Suprapubic skin (tissue), 4 donors: ENCODE measurements around the gene APLF. TPM values are rescaled to one million over a fixed set of nuclear protein-coding genes. Genes with fewer than 3 reads are reported as not detected.
"Not testable (repeated sequence)": the region's sequence is repeated elsewhere in the genome, so short reads cannot be mapped to it uniquely, and the experiment has no call there.

Source experiments
- DNase-seq, 2 donors: peaks; one replicate each; pipeline ENCODE4 v3.0.0-alpha.2; 2019; ENCODE audit warnings: low spot score in 2 of 2
- H3K27ac ChIP-seq: fragments of 200-600 bp; sonication (generic); one replicate; pipeline ENCODE4 v1.5.1; 2019
- H3K27me3 ChIP-seq: fragments of 200-600 bp; sonication (generic); one replicate; pipeline ENCODE4 v1.5.1; 2019
- H3K36me3 ChIP-seq: fragments of 200-600 bp; sonication (generic); one replicate; pipeline ENCODE4 v1.5.1; 2019
- H3K4me1 ChIP-seq: fragments of 200-600 bp; sonication (generic); one replicate; pipeline ENCODE4 v1.5.1; 2019
- H3K4me3 ChIP-seq: fragments of 200-600 bp; sonication (generic); one replicate; pipeline ENCODE4 v1.5.1; 2019; ENCODE audit warnings: mild to moderate bottlenecking
- H3K9me3 ChIP-seq: fragments of 200-600 bp; sonication (generic); one replicate; pipeline ENCODE4 v1.5.1; 2019
- EP300 ChIP-seq: sonication (generic); formaldehyde crosslinking; IDR thresholded peaks from one replicate; pipeline ENCODE4 v1.6.1; 2017; ENCODE audit warnings: antibody characterized with exemption
- POLR2A ChIP-seq, 2 donors: fragments of 450-650 bp; IDR thresholded peaks; one replicate each; pipeline ENCODE4 v1.6.1; 2017; ENCODE audit warnings: antibody characterized with exemption in 2 of 2, mild to moderate bottlenecking in 2 of 2, moderate library complexity in 2 of 2
- POLR2AphosphoS5 ChIP-seq, 3 donors: sonication (generic); formaldehyde crosslinking; IDR thresholded peaks; one replicate each; pipeline ENCODE4 v1.6.1; 2017; ENCODE audit warnings: antibody characterized with exemption in 3 of 3
- WGBS: methylation state at CpG from one replicate; pipeline ENCODE4 v1.1.5; 2018; 5-methylcytosine and 5-hydroxymethylcytosine counted together
- total RNA-seq, 4 donors: library from RNA; depleted of rRNA; stranded (reverse); fragments of >200 nt; gene quantifications; one replicate each; pipeline ENCODE4 v1.1.0, GENCODE V29; 2016
- TF ChIP-seq, protein P1 (sequence below), 2 donors: fragments of 200-600 bp in 1 of 2; fragments of 450-650 bp in 1 of 2; sonication (generic) in 1 of 2; IDR thresholded peaks; one replicate each; pipeline ENCODE4 v1.5.1; 2016 to 2019; ENCODE audit warnings: antibody characterized with exemption in 2 of 2, mild to moderate bottlenecking in 1 of 2, moderate library complexity in 1 of 2

Gene APLF
- total RNA-seq, 4 donors from 2014 or later, result 8.8 to 10.5 (median 9.9) TPM

DNA sequence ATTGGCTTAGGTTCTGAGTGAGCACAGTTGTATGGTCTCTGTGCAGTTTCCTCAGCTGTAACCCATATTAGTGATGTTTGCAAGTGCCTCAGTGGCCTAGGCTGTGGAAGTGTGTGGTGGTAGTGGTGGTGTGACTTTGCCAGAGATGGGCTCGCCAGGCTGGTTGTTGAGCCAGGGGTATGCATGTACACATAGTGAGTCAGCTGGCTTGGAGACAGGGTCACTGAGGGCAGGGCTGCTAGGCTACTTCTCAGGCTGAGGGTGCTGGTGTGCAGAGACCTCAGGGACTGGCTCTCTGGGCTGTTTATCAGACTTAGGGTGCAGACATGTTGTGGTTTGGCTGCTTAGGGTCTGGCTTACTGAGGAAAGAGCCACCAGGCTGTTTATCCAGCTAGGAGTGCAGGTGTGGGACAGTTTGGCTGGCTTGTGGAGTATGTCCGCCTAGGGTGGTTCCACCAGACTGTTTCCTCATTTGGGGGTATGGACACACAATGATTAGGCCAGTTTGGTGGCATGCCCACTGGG lies 15.0 kb downstream of the APLF start:
- H3K36me3 ChIP-seq, result no peaks in the 10 kb centered on the region
- H3K4me1 ChIP-seq, result no peaks in the 10 kb centered on the region
- TF ChIP-seq EP300 (no peak), POLR2A (IDR thresholded peaks at IDR 0.05) (no peak), POLR2AphosphoS5 (IDR thresholded peaks at IDR 0.05) (no peak)
- TF ChIP-seq, protein P1, sequence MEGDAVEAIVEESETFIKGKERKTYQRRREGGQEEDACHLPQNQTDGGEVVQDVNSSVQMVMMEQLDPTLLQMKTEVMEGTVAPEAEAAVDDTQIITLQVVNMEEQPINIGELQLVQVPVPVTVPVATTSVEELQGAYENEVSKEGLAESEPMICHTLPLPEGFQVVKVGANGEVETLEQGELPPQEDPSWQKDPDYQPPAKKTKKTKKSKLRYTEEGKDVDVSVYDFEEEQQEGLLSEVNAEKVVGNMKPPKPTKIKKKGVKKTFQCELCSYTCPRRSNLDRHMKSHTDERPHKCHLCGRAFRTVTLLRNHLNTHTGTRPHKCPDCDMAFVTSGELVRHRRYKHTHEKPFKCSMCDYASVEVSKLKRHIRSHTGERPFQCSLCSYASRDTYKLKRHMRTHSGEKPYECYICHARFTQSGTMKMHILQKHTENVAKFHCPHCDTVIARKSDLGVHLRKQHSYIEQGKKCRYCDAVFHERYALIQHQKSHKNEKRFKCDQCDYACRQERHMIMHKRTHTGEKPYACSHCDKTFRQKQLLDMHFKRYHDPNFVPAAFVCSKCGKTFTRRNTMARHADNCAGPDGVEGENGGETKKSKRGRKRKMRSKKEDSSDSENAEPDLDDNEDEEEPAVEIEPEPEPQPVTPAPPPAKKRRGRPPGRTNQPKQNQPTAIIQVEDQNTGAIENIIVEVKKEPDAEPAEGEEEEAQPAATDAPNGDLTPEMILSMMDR (IDR thresholded peaks at IDR 0.05), result no peak
- H3K9me3 ChIP-seq, result no peaks in the 10 kb centered on the region
- no peak overlapping the region for H3K4me3 ChIP-seq
- WGBS, result 100% methylated on average over 1 of the region's 2 CpGs
- H3K27ac ChIP-seq, result no peak overlapping the region
- DNase-seq, result no peak
- no peaks in the 10 kb centered on the region for H3K27me3 ChIP-seq

DNA sequence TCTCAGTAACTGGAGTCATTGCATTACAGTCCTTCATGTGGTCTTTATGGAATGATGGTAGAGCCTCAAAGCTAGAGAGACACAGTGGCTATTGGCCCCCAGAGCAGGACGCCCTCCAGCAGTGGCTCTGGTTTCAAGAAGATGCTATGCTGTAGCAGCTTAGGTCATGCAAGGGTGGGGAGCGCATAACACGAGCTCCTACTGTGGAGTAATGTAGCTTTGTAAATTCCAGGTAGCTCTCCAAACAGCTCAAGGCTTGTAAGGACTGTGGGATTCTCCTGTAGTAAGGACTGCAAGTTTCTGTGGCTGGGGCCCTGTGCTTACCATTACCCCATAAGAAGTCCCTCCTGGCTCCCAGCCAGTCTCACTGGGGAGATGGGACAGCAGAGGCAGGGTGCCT lies 15.6 kb downstream of the APLF start:
- H3K4me3 ChIP-seq, result no peak overlapping the region
- H3K27me3 ChIP-seq, result no peaks in the 10 kb centered on the region
- WGBS, result 100% methylated on average over 1 of the region's 3 CpGs
- TF ChIP-seq, protein P1 (IDR thresholded peaks at IDR 0.05), result no peak
- TF ChIP-seq POLR2A (IDR thresholded peaks at IDR 0.05), result no peak
- TF ChIP-seq EP300, result no peak
- no peak for TF ChIP-seq POLR2AphosphoS5 (IDR thresholded peaks at IDR 0.05)
- H3K4me1 ChIP-seq, result peaks cover 3% of the 10 kb centered on the region
- H3K36me3 ChIP-seq, result no peaks in the 10 kb centered on the region
- no peak overlapping the region for H3K27ac ChIP-seq
- H3K9me3 ChIP-seq, result no peaks in the 10 kb centered on the region
- DNase-seq, result no peak

DNA sequence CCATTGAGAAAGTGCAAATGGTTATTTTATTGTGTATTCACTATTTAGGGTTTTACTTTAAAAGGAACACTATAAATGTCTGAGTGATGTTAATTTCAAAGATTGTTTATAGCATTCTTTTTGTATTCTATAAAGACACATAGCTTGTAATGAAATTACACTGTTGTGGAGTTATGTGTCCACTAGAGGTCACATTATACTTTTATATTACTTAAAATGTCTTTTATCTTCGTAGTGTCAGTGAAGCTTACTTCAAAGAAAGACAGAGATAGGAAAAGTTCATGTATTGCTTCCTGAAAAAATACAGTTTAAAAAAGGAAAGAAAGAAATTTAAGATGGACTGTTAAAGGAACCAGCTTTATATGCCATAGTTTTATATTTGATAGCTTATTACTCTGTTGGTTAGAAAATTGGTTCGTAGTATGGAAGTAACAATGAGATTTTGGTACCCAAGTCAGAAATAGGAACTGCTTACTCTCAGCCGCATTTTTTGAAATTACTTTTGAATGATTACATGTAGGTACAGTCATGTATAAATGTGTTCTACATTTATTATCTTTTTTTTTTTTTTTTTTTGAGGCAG lies 20.5 kb downstream of the APLF start:
- Histone ChIP-seq H3K27me3 (no peaks in the 10 kb centered on the region), H3K4me3 (no peak overlapping the region), H3K4me1 (peaks cover 3% of the 10 kb centered on the region), H3K9me3 (no peaks in the 10 kb centered on the region), H3K27ac (no peak overlapping the region), H3K36me3 (no peaks in the 10 kb centered on the region)
- no peak for DNase-seq
- WGBS, result 59% methylated on average over 3 of the region's 3 CpGs
- TF ChIP-seq, protein P1 (IDR thresholded peaks at IDR 0.05), result peak in 1 of 2 donors; percentile 26
- no peak for TF ChIP-seq POLR2A (IDR thresholded peaks at IDR 0.05)
- no peak for TF ChIP-seq EP300
- TF ChIP-seq POLR2AphosphoS5 (IDR thresholded peaks at IDR 0.05), result no peak

DNA sequence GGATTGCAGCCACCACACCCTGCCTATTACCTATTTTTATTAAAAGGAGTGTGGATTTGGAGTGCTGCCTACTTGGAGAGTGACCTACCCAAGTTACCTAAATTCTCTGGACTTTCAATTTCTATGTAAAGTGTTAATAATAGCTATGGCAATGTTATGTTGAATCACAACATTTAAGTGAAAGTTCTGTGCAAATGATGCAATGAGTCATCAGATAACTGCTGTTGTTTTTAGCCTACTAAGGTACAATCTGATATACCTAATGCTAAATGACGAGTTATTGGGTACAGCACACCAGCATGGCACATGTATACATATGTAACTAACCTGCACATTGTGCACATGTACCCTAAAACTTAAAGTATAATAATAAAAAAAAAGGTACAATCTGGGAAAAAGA lies 21.2 kb downstream of the APLF start:
- not testable (repeated sequence) for H3K27ac ChIP-seq, H3K4me1 ChIP-seq, H3K27me3 ChIP-seq, DNase-seq, H3K36me3 ChIP-seq, H3K9me3 ChIP-seq, H3K4me3 ChIP-seq
- 79% methylated on average over 1 of the region's 1 CpG for WGBS

DNA sequence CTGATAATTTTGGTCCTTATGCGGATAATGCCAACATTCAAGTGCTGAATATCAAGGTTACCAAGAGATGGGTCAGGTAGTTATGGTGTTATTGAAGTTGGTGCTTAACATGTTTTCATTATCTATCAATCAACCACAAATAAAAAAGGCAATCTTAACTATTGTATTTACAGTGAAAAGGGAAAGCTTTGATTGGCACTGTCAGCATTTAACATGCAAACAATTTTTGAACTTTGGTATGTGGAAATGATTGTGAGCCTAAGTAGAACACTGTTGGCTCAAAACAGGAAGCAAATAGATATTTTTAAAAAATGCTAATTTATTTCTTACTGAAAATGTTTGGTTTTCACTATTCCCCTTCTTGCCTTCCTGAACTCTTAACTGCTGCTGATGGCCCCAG lies 21.9 kb downstream of the APLF start:
- DNase-seq, result no peak
- WGBS, result 100% methylated on average over 1 of the region's 1 CpG
- peaks cover 3% of the 10 kb centered on the region for H3K4me1 ChIP-seq
- no peaks in the 10 kb centered on the region for H3K9me3 ChIP-seq
- H3K36me3 ChIP-seq, result no peaks in the 10 kb centered on the region
- H3K27me3 ChIP-seq, result no peaks in the 10 kb centered on the region
- TF ChIP-seq POLR2AphosphoS5 (IDR thresholded peaks at IDR 0.05) (no peak), EP300 (no peak), POLR2A (IDR thresholded peaks at IDR 0.05) (no peak)
- TF ChIP-seq, protein P1 (IDR thresholded peaks at IDR 0.05), result no peak
- H3K27ac ChIP-seq, result no peak overlapping the region
- H3K4me3 ChIP-seq, result no peak overlapping the region

DNA sequence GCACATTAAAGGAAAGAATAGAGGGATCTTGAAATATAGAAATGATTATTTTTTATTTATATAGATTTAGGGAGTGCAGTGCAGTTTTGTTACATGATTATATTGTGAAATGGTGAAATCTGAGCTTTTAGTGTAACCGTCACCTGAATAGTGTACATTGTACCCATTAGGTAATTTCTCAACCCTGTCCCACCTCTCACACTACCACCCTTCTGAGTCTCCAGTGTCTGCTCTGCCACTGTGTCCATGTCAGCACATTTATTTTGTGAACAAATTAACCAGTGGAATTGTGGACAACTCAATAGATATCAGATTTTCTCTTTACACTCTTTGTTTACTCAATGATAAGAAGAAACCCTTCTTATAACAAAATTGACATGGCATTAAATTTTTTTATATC lies 24.2 kb downstream of the APLF start:
- Histone ChIP-seq H3K27ac (no peak overlapping the region), H3K9me3 (no peaks in the 10 kb centered on the region), H3K27me3 (no peaks in the 10 kb centered on the region), H3K4me1 (peaks cover 3% of the 10 kb centered on the region), H3K36me3 (no peaks in the 10 kb centered on the region), H3K4me3 (no peak overlapping the region)
- TF ChIP-seq, protein P1 (IDR thresholded peaks at IDR 0.05), result no peak
- 97% methylated on average over 1 of the region's 1 CpG for WGBS
- no peak for DNase-seq
